Astrocyte (in vitro differentiated cells and primary cell): Measurements from ENCODE around the gene RAI2. TPM values are rescaled to one million over a fixed set of nuclear protein-coding genes. Genes with fewer than 3 reads are reported as not detected.

ENCODE experiments used
- DNase-seq: peaks from one replicate; pipeline ENCODE4 v3.0.0-alpha.2; 2010; ENCODE audit warnings: low read depth
- FAIRE-seq: peaks from 2 replicates; lab custom pipeline; 2011; peaks lifted over from hg19 to GRCh38; lab: Jason Lieb, UNC
- H2AFZ ChIP-seq: 2 replicates; pipeline ENCODE4 v1.6.0; 2012; ENCODE audit warnings: low read depth, low read length, inconsistent platforms
- H3K27ac ChIP-seq: 2 replicates; pipeline ENCODE4 v1.5.1; 2011; ENCODE audit warnings: low read depth, low read length, inconsistent platforms
- H3K27me3 ChIP-seq: 2 replicates; pipeline ENCODE4 v1.6.0; 2011; ENCODE audit warnings: low read length, inconsistent platforms; ENCODE audit not compliant: insufficient read depth
- H3K36me3 ChIP-seq: 2 replicates; pipeline ENCODE4 v1.5.1; 2011; ENCODE audit warnings: low read length, inconsistent platforms; ENCODE audit not compliant: insufficient read depth
- H3K4me1 ChIP-seq: 2 replicates; pipeline ENCODE4 v1.5.1; 2011; ENCODE audit warnings: low read length, inconsistent platforms; ENCODE audit not compliant: insufficient read depth
- H3K4me2 ChIP-seq: 2 replicates; pipeline ENCODE4 v1.6.0; 2012; ENCODE audit warnings: low read length, inconsistent platforms
- H3K4me3 ChIP-seq: 2 replicates; pipeline ENCODE4 v1.5.1; 2011; ENCODE audit warnings: low read depth, mild to moderate bottlenecking, low read length, inconsistent platforms; ENCODE audit not compliant: insufficient read depth
- H3K79me2 ChIP-seq: 2 replicates; pipeline ENCODE4 v1.6.0; 2012; ENCODE audit warnings: mild to moderate bottlenecking, low read length, inconsistent platforms; ENCODE audit not compliant: insufficient read depth
- H3K9ac ChIP-seq: 2 replicates; pipeline ENCODE4 v1.6.0; 2012; ENCODE audit warnings: mild to moderate bottlenecking, low read length, inconsistent platforms
- H3K9me3 ChIP-seq: 2 replicates; pipeline ENCODE4 v1.5.1; 2012; ENCODE audit warnings: low read depth, mild to moderate bottlenecking, low read length, inconsistent platforms; ENCODE audit not compliant: insufficient read depth
- H4K20me1 ChIP-seq: 2 replicates; pipeline ENCODE4 v1.6.0; 2012; ENCODE audit warnings: low read length, inconsistent platforms; ENCODE audit not compliant: insufficient read depth
- H3K27ac Mint-ChIP-seq: one replicate; pipeline ENCODE4 v1.8.0; 2021; ENCODE audit warnings: mild to moderate bottlenecking, mixed read lengths; ENCODE audit not compliant: unreplicated experiment
- H3K27me3 Mint-ChIP-seq: one replicate; pipeline ENCODE4 v1.8.0; 2021; ENCODE audit warnings: low read depth, mixed read lengths; ENCODE audit not compliant: unreplicated experiment
- H3K36me3 Mint-ChIP-seq: one replicate; pipeline ENCODE4 v1.8.0; 2021; ENCODE audit warnings: low read depth, mixed read lengths; ENCODE audit not compliant: unreplicated experiment
- H3K4me1 Mint-ChIP-seq: one replicate; pipeline ENCODE4 v1.8.0; 2021; ENCODE audit warnings: low read depth, mixed read lengths; ENCODE audit not compliant: unreplicated experiment
- H3K4me3 Mint-ChIP-seq: one replicate; pipeline ENCODE4 v1.8.0; 2021; ENCODE audit warnings: mild to moderate bottlenecking, moderate library complexity, mixed read lengths; ENCODE audit not compliant: unreplicated experiment
- H3K9me3 Mint-ChIP-seq: one replicate; pipeline ENCODE4 v1.8.0; 2021; ENCODE audit warnings: mild to moderate bottlenecking, mixed read lengths; ENCODE audit not compliant: unreplicated experiment
- EZH2 ChIP-seq: IDR thresholded peaks from 2 replicates; pipeline ENCODE4 v1.6.1; 2012; ENCODE audit warnings: mild to moderate bottlenecking, low read length, inconsistent platforms; ENCODE audit not compliant: insufficient read depth
- total RNA-seq: library from RNA; stranded (reverse); gene quantifications from 2 replicates; pipeline ENCODE4 v1.2.1, GENCODE V29; 2021
- TF ChIP-seq, protein P1 (sequence below): IDR thresholded peaks from 2 replicates; pipeline ENCODE4 v1.5.1; 2011; ENCODE audit warnings: low read depth, mild to moderate bottlenecking, inconsistent platforms, low read length, moderate library complexity; ENCODE audit not compliant: insufficient read depth

RAI2 gene
- total RNA-seq, 1 donor from 2014 or later = 0.66 TPM

DNA sequence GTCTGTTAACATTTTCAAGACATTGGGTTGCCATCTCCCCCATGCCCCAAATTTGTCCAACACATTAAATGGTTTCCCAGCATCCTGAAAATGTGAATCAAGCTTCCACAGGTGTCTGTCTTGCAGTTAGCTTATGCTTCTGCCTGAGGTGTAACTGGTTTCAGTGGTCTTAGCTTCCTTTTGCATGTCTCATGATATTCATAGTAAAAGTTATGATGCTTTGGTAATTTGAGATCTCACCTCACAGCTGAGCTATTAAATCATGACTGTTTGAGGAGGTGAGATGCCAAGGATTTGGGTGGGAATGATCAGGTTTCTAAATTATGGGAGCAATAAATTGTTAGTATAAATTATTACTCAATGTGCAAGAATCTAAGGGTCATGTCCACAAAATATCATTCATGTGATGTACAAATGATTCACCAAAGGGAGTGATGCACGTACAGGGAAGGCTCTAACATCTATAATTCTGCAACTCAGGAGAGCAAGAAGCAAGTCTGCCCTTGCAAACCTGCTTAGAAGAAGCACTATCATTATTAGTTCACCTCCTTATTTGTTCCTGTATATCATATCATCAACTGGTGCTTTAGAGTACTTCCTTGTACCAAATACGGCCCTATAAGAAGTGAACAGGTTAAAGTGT, 17.1 kb upstream of the RAI2 start:
- H3K4me1 Mint-ChIP-seq = no peaks in the 10 kb centered on the region

DNA sequence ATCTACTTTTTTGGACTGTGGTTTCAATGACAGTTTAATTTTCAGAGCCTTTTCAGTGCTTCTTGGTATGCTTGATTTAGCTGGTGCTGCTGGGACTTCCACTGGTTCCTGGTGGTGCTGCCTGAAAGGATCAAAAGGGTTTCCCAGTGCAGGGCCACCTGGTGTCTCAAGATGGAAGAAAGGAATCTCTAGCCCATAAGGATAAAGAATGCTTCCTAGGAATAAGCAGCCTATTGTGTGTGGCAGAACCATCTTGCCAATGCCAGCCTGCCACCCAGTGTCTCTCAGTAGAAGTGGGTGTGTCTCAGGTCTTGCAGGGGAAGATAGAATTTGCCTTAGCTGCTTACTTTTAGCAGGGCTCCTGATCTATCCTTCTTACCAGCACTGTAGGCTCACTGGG, 15.0 kb upstream of the RAI2 start:
- FAIRE-seq = no peak
- H3K4me3 ChIP-seq = no peak overlapping the region
- no peaks in the 10 kb centered on the region for H3K4me1 Mint-ChIP-seq
- no peak overlapping the region for H3K27ac ChIP-seq
- H4K20me1 ChIP-seq = no peaks in the 10 kb centered on the region
- no peak overlapping the region for H2AFZ ChIP-seq
- H3K4me3 Mint-ChIP-seq = no peak overlapping the region
- peaks cover 2% of the 10 kb centered on the region for H3K9me3 Mint-ChIP-seq
- H3K4me1 ChIP-seq = no peaks in the 10 kb centered on the region
- no peak overlapping the region for H3K9ac ChIP-seq
- no peak overlapping the region for H3K27ac Mint-ChIP-seq
- no peaks in the 10 kb centered on the region for H3K79me2 ChIP-seq
- no peak for DNase-seq
- H3K4me2 ChIP-seq = no peak overlapping the region
- H3K9me3 ChIP-seq = no peaks in the 10 kb centered on the region
- H3K27me3 ChIP-seq = no peaks in the 10 kb centered on the region
- no peaks in the 10 kb centered on the region for H3K36me3 Mint-ChIP-seq
- no peaks in the 10 kb centered on the region for H3K36me3 ChIP-seq
- H3K27me3 Mint-ChIP-seq = peaks cover 2% of the 10 kb centered on the region
- TF ChIP-seq, protein P1, sequence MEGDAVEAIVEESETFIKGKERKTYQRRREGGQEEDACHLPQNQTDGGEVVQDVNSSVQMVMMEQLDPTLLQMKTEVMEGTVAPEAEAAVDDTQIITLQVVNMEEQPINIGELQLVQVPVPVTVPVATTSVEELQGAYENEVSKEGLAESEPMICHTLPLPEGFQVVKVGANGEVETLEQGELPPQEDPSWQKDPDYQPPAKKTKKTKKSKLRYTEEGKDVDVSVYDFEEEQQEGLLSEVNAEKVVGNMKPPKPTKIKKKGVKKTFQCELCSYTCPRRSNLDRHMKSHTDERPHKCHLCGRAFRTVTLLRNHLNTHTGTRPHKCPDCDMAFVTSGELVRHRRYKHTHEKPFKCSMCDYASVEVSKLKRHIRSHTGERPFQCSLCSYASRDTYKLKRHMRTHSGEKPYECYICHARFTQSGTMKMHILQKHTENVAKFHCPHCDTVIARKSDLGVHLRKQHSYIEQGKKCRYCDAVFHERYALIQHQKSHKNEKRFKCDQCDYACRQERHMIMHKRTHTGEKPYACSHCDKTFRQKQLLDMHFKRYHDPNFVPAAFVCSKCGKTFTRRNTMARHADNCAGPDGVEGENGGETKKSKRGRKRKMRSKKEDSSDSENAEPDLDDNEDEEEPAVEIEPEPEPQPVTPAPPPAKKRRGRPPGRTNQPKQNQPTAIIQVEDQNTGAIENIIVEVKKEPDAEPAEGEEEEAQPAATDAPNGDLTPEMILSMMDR = no peak
- TF ChIP-seq EZH2 = no peak

More for the DNA sequence above, 17.1 kb upstream of the RAI2 start:
- no peaks in the 10 kb centered on the region for H4K20me1 ChIP-seq
- Mint-ChIP-seq H3K4me3 (no peak overlapping the region), H3K9me3 (peaks cover 2% of the 10 kb centered on the region), H3K36me3 (no peaks in the 10 kb centered on the region), H3K27ac (no peak overlapping the region), H3K27me3 (peaks cover 2% of the 10 kb centered on the region)
- H3K4me3 ChIP-seq = no peak overlapping the region
- H3K9ac ChIP-seq = no peak overlapping the region
- no peak overlapping the region for H3K27ac ChIP-seq
- no peaks in the 10 kb centered on the region for H3K79me2 ChIP-seq
- no peaks in the 10 kb centered on the region for H3K36me3 ChIP-seq
- no peak for FAIRE-seq
- no peaks in the 10 kb centered on the region for H3K9me3 ChIP-seq
- DNase-seq = no peak
- H3K4me1 ChIP-seq = no peaks in the 10 kb centered on the region
- TF ChIP-seq EZH2 = no peak
- TF ChIP-seq, protein P1 = no peak
- no peaks in the 10 kb centered on the region for H3K27me3 ChIP-seq
- H2AFZ ChIP-seq = no peak overlapping the region
- H3K4me2 ChIP-seq = no peak overlapping the region

DNA sequence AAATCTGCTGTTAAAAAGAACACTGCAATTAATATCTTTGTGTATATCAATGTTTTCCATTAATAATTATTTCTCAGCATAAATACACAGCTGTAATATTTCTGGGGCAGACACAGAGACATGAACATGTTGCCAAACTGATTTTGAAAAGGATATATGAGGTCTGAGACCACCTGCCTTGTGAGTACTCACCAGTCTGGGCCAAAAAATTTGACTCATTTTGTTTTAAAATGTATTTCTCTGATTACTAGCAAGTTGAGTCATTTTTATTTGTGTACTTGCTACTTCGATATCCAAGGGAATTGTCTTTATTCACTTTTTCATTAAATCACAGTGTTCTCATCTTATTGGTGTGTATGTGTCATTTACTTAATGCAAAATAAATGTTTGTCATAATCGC, 8.5 kb upstream of the RAI2 start:
- no peak overlapping the region for H2AFZ ChIP-seq
- H3K4me3 ChIP-seq = no peak overlapping the region
- H3K9me3 ChIP-seq = no peaks in the 10 kb centered on the region
- Mint-ChIP-seq H3K9me3 (no peaks in the 10 kb centered on the region), H3K4me3 (no peak overlapping the region), H3K27ac (no peak overlapping the region), H3K36me3 (peaks cover 2% of the 10 kb centered on the region), H3K27me3 (peaks cover 26% of the 10 kb centered on the region), H3K4me1 (no peaks in the 10 kb centered on the region)
- no peaks in the 10 kb centered on the region for H3K79me2 ChIP-seq
- H3K27ac ChIP-seq = no peak overlapping the region
- H3K27me3 ChIP-seq = no peaks in the 10 kb centered on the region
- no peak overlapping the region for H3K9ac ChIP-seq
- no peak overlapping the region for H3K4me2 ChIP-seq
- no peak for TF ChIP-seq EZH2
- TF ChIP-seq, protein P1 = no peak
- no peaks in the 10 kb centered on the region for H3K4me1 ChIP-seq
- H3K36me3 ChIP-seq = no peaks in the 10 kb centered on the region
- FAIRE-seq = peak; percentile 73
- no peak for DNase-seq
- H4K20me1 ChIP-seq = no peaks in the 10 kb centered on the region
